Esophagus muscularis mucosa (tissue), 4 donors: ENCODE data around the gene HNRNPH1. TPM values are rescaled to one million over a fixed set of nuclear protein-coding genes. Genes with fewer than 3 reads are reported as not detected.
A peak's percentile ranks its signal among the peaks of the same experiment; 100 is the strongest.

Source experiments
- DNase-seq: peaks from one replicate; pipeline ENCODE4 v3.0.0-alpha.2; 2017; ENCODE audit errors: extremely low spot score
- H3K27ac ChIP-seq, 4 donors: fragments of 200-600 bp; sonication (generic); replicated peaks in 1 of 4; 1 replicate in 3 of 4; 2 replicates in 1 of 4; pipeline ENCODE4 v1.5.1; 2016 to 2019; ENCODE audit warnings: mild to moderate bottlenecking in 1 of 4
- H3K27me3 ChIP-seq, 4 donors: fragments of 200-600 bp; sonication (generic); one replicate each; pipeline versions ENCODE4 v1.5.1 to v1.6.0; 2016 to 2019
- H3K36me3 ChIP-seq, 4 donors: fragments of 200-600 bp; sonication (generic); one replicate each; pipeline ENCODE4 v1.5.1; 2016 to 2019
- H3K4me1 ChIP-seq, 4 donors: fragments of 200-600 bp; sonication (generic); one replicate each; pipeline ENCODE4 v1.5.1; 2016 to 2019
- H3K4me3 ChIP-seq, 4 donors: fragments of 200-600 bp; sonication (generic); 1 replicate in 2 of 4; 2 replicates in 2 of 4; pipeline ENCODE4 v1.5.1; 2016 to 2019; ENCODE audit warnings: mild to moderate bottlenecking in 4 of 4, moderate library complexity in 1 of 4
- H3K9me3 ChIP-seq, 4 donors: fragments of 200-600 bp; sonication (generic); 1 replicate in 3 of 4; 2 replicates in 1 of 4; pipeline ENCODE4 v1.5.1; 2016 to 2019
- CTCF ChIP-seq, 3 experiments: fragments of 200-600 bp in 2 of 3; fragments of 450-650 bp in 1 of 3; sonication (generic) in 2 of 3; IDR thresholded peaks; one replicate each; pipeline ENCODE4 v1.5.1; 2017 to 2019; ENCODE audit warnings: antibody characterized with exemption in 3 of 3, mild to moderate bottlenecking in 2 of 3, moderate library complexity in 1 of 3
- EP300 ChIP-seq: sonication (generic); formaldehyde crosslinking; IDR thresholded peaks from one replicate; pipeline ENCODE4 v1.6.1; 2017; ENCODE audit warnings: antibody characterized with exemption
- POLR2A ChIP-seq: fragments of 450-650 bp; IDR thresholded peaks from one replicate; pipeline ENCODE4 v1.6.1; 2017; ENCODE audit warnings: antibody characterized with exemption, moderate library complexity, mild to moderate bottlenecking, low read depth
- POLR2AphosphoS5 ChIP-seq, 2 donors: sonication (generic); formaldehyde crosslinking; IDR thresholded peaks; one replicate each; pipeline ENCODE4 v1.6.1; 2017; ENCODE audit warnings: antibody characterized with exemption in 2 of 2
- WGBS: methylation state at CpG from one replicate; pipeline ENCODE4 v1.1.5; 2018; 5-methylcytosine and 5-hydroxymethylcytosine counted together
- intact Hi-C: fragments of 100-400 bp; cut with DNase I; formaldehyde crosslinking; loops from one replicate; pipeline ENCODE4 v1.15.1; 2023
- total RNA-seq, 4 donors: library from RNA; depleted of rRNA; stranded (reverse); fragments of >200 nt; gene quantifications; one replicate each; pipeline versions ENCODE4 v1.1.0 to v1.2.1, GENCODE V29; 2016

The HNRNPH1 gene
- total RNA-seq, 4 donors from 2014 or later: 234 to 369 (median 244) TPM

GRCh38 chr5:179624841-179625271, 1.4 kb upstream of the HNRNPH1 start:
- peak overlapping the region in 3 of 4 donors; percentile 75 to 99 (median 96) for H3K4me3 ChIP-seq
- intact Hi-C loops: loop anchor here (5.0 kb wide), 1 partner anchor 73 kb away; the partner anchor contains the start of gene RUFY1

DNA sequence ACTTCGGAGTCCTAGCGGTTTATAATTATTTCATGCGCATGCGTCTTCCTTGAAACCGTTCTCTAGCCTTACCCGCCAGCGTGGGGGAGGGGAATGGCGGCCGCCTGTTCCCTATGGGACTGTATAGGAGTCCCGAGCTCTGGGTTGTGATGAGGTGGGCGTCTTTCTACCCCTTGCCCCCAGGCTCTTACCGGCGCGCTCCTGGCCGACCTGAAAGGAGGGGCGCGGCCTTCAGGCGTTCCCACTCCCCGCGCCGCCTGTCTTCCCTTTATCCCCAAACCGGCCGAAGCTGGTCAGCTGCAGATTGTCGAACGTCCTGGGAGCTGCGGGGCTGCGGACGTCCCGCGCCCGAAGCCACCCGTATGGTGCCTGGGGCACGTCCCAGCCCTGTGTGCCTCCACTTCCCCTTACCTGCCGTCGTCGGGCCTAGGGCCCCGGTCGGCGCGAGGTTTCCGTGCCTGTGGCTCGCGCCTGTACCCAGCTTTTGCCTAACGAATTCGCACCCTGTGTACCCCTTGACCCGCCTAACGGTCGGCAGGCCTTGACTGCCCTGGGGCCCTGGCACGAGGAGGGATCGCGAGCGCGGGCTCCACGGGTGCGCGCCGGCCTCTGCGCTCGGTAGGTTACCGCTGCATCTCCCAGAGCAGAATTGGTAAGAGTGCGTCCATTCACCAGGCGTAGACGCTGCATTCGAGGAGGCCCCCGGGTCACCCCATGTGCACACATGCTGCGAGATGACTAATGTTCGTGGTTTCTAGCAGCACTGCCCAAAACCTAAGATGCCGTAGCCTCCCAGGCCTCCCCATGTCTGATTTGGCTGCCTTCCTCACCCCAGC, 653 bp upstream of the HNRNPH1 start:
- DNase-seq: no peak
- no peaks in the 10 kb centered on the region for H3K9me3 ChIP-seq
- TF ChIP-seq POLR2AphosphoS5 (IDR thresholded peaks at IDR 0.05) (no peak), CTCF (IDR thresholded peaks at IDR 0.05) (peak in 1 of 3 experiments; percentile 10)
- H3K4me3 ChIP-seq: peak overlapping the region; percentile 75 to 100 (median 98)
- peaks cover 39 to 42% (median 41%) of the 10 kb centered on the region in 4 donors for H3K4me1 ChIP-seq
- peaks cover 12 to 34% (median 22%) of the 10 kb centered on the region in 4 donors for H3K36me3 ChIP-seq
- intact Hi-C loops: loop anchor here (5.0 kb wide), 1 partner anchor 72 kb away; the partner anchor contains the start of gene RUFY1
- H3K27me3 ChIP-seq: no peaks in the 10 kb centered on the region
- WGBS: 2% methylated on average over 29 of the region's 68 CpGs
- H3K27ac ChIP-seq: peak overlapping the region; percentile 97 to 100 (median 100)

More at GRCh38 chr5:179624841-179625271, 1.4 kb upstream of the HNRNPH1 start:
- Histone ChIP-seq H3K27ac (peak overlapping the region; percentile 97 to 100 (median 100)), H3K4me1 (peaks cover 33 to 36% (median 34%) of the 10 kb centered on the region in 4 donors), H3K36me3 (peaks cover 9 to 31% (median 20%) of the 10 kb centered on the region in 4 donors), H3K27me3 (no peaks in the 10 kb centered on the region), H3K9me3 (no peaks in the 10 kb centered on the region)
- no peak for DNase-seq
- WGBS: 89% methylated on average over 9 of the region's 9 CpGs
- TF ChIP-seq EP300 (no peak), POLR2AphosphoS5 (IDR thresholded peaks at IDR 0.05) (no peak), CTCF (IDR thresholded peaks at IDR 0.05) (no peak), POLR2A (no peak)

DNA sequence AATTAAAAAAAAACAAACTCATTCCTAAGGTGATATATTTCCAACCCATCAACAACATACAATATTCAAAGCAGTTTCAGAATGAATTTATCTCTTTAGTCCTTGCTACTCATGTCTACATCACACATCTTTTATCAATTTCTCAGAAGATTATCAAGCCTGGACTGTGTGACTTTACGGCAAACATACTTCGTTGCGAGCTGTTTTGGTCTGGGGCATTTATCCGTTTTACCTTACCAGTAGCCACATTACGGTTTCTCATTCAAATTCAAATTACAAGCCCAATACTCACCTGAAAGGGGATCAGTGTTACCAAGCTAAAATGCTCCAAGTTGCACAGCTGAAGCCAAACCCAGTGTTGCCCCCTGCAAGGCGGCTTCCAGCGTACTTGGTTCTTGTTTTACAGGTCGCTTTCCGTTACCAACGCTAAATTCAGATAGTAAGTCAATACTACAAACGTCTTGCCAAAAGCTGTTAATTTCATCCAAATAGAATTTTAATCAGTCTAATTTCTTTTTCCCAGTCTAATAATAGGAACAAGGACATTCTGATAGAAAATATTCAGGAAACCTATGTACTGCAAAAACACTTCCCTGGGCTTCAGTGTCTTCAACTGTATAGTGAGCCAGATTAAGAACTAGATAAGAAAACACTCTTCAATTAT, 1.8 kb downstream of the HNRNPH1 start:
- DNase-seq: no peak
- H3K27me3 ChIP-seq: no peaks in the 10 kb centered on the region
- H3K9me3 ChIP-seq: no peaks in the 10 kb centered on the region
- peaks cover 35 to 59% (median 46%) of the 10 kb centered on the region in 4 donors for H3K36me3 ChIP-seq
- peak overlapping the region; percentile 75 to 100 (median 98) for H3K4me3 ChIP-seq
- WGBS: 7% methylated on average over 11 of the region's 11 CpGs
- H3K4me1 ChIP-seq: peaks cover 63 to 66% (median 65%) of the 10 kb centered on the region in 4 donors
- intact Hi-C loops: loop anchor here (5.0 kb wide), 1 partner anchor 69 kb away; the partner anchor contains the start of gene RUFY1
- TF ChIP-seq EP300 (no peak), POLR2AphosphoS5 (IDR thresholded peaks at IDR 0.05) (no peak), CTCF (IDR thresholded peaks at IDR 0.05) (no peak), POLR2A (no peak)
- H3K27ac ChIP-seq: peak overlapping the region; percentile 97 to 100 (median 100)

DNA sequence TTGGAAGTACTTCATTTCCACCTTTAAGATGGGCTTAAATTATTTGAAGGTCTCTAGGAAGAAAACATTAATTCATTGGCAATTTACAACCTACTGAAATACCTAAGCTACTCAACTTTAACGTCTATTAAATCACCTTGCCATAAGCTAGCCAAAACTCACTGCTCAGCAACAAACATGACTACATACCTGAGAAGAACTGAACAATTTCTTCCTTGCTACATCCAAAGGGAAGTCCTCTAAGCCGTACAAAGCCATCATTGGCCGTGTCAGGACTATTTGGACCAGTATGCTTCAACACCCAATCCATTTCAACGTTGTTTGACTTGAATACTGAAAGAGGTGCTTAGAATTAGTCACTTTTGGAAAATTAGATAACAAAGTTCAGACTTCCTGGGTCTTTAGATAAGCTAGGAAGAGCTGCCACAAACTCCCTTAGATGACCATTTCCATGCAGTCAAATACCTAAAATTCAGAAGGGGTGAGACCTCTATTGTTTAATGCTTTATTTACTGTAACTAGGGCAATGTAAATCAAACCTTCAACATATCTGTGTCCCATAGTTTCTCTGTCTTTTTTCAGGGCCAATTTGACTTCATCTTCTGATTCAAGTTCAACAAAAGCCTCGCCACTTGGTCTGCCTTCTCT, 2.6 kb downstream of the HNRNPH1 start:
- 7% methylated on average over 5 of the region's 5 CpGs for WGBS
- intact Hi-C loops: loop anchor here (5.0 kb wide), 1 partner anchor 69 kb away; the partner anchor contains the start of gene RUFY1

More for the DNA sequence above, 2.6 kb downstream of the HNRNPH1 start:
- peaks cover 71 to 75% (median 73%) of the 10 kb centered on the region in 4 donors for H3K4me1 ChIP-seq
- H3K27ac ChIP-seq: peak overlapping the region; percentile 97 to 100 (median 100)
- H3K36me3 ChIP-seq: peaks cover 43 to 67% (median 54%) of the 10 kb centered on the region in 4 donors
- TF ChIP-seq POLR2AphosphoS5 (IDR thresholded peaks at IDR 0.05) (no peak), CTCF (IDR thresholded peaks at IDR 0.05) (no peak), EP300 (no peak), POLR2A (no peak)
- H3K4me3 ChIP-seq: peak overlapping the region; percentile 75 to 100 (median 98)
- no peaks in the 10 kb centered on the region for H3K9me3 ChIP-seq
- no peaks in the 10 kb centered on the region for H3K27me3 ChIP-seq
- no peak for DNase-seq
